Measurements from ENCODE around the gene TOR1B. TPM values are rescaled to one million over a fixed set of nuclear protein-coding genes. Genes with fewer than 3 reads are reported as not detected.
A peak's percentile ranks its signal among the peaks of the same experiment; 100 is the strongest.

The TOR1B gene
- polyA plus RNA-seq, 1 experiment = 31.0 TPM

GRCh38 chr9:129834489-129835127, 31.6 kb downstream of the TOR1B start:
- peak overlapping the region; percentile 52 for H3K27ac ChIP-seq (ENCODE audit: low read depth, low read length)
- H3K9me3 ChIP-seq (ENCODE audit: control insufficient read depth, insufficient read depth, low read length) = no peaks in the 10 kb centered on the region; the same call in 1 of the 2 replicates
- no peak for DNase-seq (ENCODE audit: low read depth, low spot score)
- ChIA-PET CTCF (no interaction called here), POLR2A (interaction anchor here (0.8 to 1.3 kb wide), 2 partner anchors 219 to 238 kb away, joined by 3 read pairs; no protein-coding TSS in a partner anchor)
- H3K4me3 ChIP-seq (ENCODE audit: low read depth, low read length) = peak overlapping the region; percentile 99
- no peaks in the 10 kb centered on the region for H3K27me3 ChIP-seq (ENCODE audit: control insufficient read depth, insufficient read depth, low read length)
- no peak for TF ChIP-seq CTCF (IDR thresholded peaks at IDR 0.05; ENCODE audit: low read depth, low read length)

GRCh38 chr9:129835128-129835859, 32.3 kb downstream of the TOR1B start, which contains the start of the genes C9orf78 and USP20:
Gene C9orf78 (minus strand): TSS chr9:129835275. CDS start chr9:129835221, 54 bp downstream.
Gene USP20 (plus strand): TSS chr9:129835458. CDS start chr9:129852556, 17,098 bp downstream.
- CTCF ChIA-PET = interaction anchor here (0.5 kb wide), 1 partner anchor 37 kb away, joined by 3 read pairs; no protein-coding TSS in a partner anchor
- H3K27me3 ChIP-seq (ENCODE audit: control insufficient read depth, insufficient read depth, low read length) = no peaks in the 10 kb centered on the region
- POLR2A ChIA-PET = interaction anchor here (0.8 to 1.3 kb wide), 2 partner anchors 219 to 238 kb away, joined by 3 read pairs; no protein-coding TSS in a partner anchor
- peak within 1 kb of the TSS; percentile 52 for H3K27ac ChIP-seq (ENCODE audit: low read depth, low read length)
- no peaks in the 10 kb centered on the region; the same call in 1 of the 2 replicates for H3K9me3 ChIP-seq (ENCODE audit: control insufficient read depth, insufficient read depth, low read length)
- DNase-seq (ENCODE audit: low read depth, low spot score) = peak; percentile 78
- H3K4me3 ChIP-seq (ENCODE audit: low read depth, low read length) = peak within 1 kb of the TSS; percentile 99
- no peak for TF ChIP-seq CTCF (IDR thresholded peaks at IDR 0.05; ENCODE audit: low read depth, low read length)

- ChIA-PET CTCF (interaction anchor here (0.5 kb wide), 1 partner anchor 38 kb away, joined by 3 read pairs; no protein-coding TSS in a partner anchor), POLR2A (no interaction called here)
- no peak for TF ChIP-seq CTCF (IDR thresholded peaks at IDR 0.05; ENCODE audit: low read depth, low read length)
- Histone ChIP-seq H3K27me3 (ENCODE audit: control insufficient read depth, insufficient read depth, low read length) (no peaks in the 10 kb centered on the region), H3K9me3 (ENCODE audit: control insufficient read depth, insufficient read depth, low read length) (no peaks in the 10 kb centered on the region; the same call in 1 of the 2 replicates), H3K4me3 (ENCODE audit: low read depth, low read length) (peak overlapping the region; percentile 99), H3K27ac (ENCODE audit: low read depth, low read length) (peak overlapping the region; percentile 2)
- DNase-seq (ENCODE audit: low read depth, low spot score) = no peak
Measured at GRCh38 chr9:129835860-129836223, 32.9 kb downstream of the TOR1B start.

- DNase-seq (ENCODE audit: low read depth, low spot score) = no peak
- peak overlapping the region; percentile 99 for H3K4me3 ChIP-seq (ENCODE audit: low read depth, low read length)
- H3K27ac ChIP-seq (ENCODE audit: low read depth, low read length) = no peak overlapping the region
- ChIA-PET POLR2A (no interaction called here), CTCF (interaction anchor here (0.6 kb wide), 1 partner anchor 106 kb away, joined by 4 read pairs; no protein-coding TSS in a partner anchor)
- no peaks in the 10 kb centered on the region; the same call in 1 of the 2 replicates for H3K9me3 ChIP-seq (ENCODE audit: control insufficient read depth, insufficient read depth, low read length)
- TF ChIP-seq CTCF (IDR thresholded peaks at IDR 0.05; ENCODE audit: low read depth, low read length) = no peak
- H3K27me3 ChIP-seq (ENCODE audit: control insufficient read depth, insufficient read depth, low read length) = no peaks in the 10 kb centered on the region
Measured at GRCh38 chr9:129836311-129837007, 33.5 kb downstream of the TOR1B start.
